Fibroblast of lung (primary cell): Measurements from ENCODE around the gene COX18.

Experiments
- CTCF ChIP-seq, 2 donors: IDR thresholded peaks in 1 of 2; conservative IDR thresholded peaks in 1 of 2; 1 replicate in 1 of 2; 2 replicates in 1 of 2; pipeline ENCODE4 v1.5.1; 2011 to 2012; ENCODE audit warnings: low read length in 2 of 2, control low read depth in 1 of 2, inconsistent platforms in 1 of 2, low read depth in 1 of 2, mild to moderate bottlenecking in 1 of 2
- EZH2 ChIP-seq: IDR thresholded peaks from 2 replicates; pipeline ENCODE4 v1.5.1; 2012; ENCODE audit warnings: low read length, control low read depth, mild to moderate bottlenecking; ENCODE audit errors: missing control alignments

- TF ChIP-seq CTCF (conservative IDR thresholded peaks at IDR 0.05 in 1 of 2, IDR thresholded peaks at IDR 0.05 in 1 of 2; ENCODE audit: low read depth in 1 of 2, low read length in 2 of 2) (no peak), EZH2 (no peak)
These were observed 23.6 kb downstream of the COX18 start for GRCh38 chr4:73045879-73046278.
